Measurements from ENCODE around the gene KRAS. TPM values are rescaled to one million over a fixed set of nuclear protein-coding genes. Genes with fewer than 3 reads are reported as not detected.
"Not testable (repeated sequence)": the region's sequence is repeated elsewhere in the genome, so short reads cannot be mapped to it uniquely, and the experiment has no call there.

KRAS gene
- total RNA-seq: 10 to 100 TPM; 74.7 to 76.9 TPM
- long read RNA-seq, full-length matches to known transcripts: 95 of 120 reads
- long read RNA-seq, partial matches to known transcripts: 3 of 120 reads
- long read RNA-seq, other reads (novel, unspliced or antisense): 22 of 120 reads

DNA sequence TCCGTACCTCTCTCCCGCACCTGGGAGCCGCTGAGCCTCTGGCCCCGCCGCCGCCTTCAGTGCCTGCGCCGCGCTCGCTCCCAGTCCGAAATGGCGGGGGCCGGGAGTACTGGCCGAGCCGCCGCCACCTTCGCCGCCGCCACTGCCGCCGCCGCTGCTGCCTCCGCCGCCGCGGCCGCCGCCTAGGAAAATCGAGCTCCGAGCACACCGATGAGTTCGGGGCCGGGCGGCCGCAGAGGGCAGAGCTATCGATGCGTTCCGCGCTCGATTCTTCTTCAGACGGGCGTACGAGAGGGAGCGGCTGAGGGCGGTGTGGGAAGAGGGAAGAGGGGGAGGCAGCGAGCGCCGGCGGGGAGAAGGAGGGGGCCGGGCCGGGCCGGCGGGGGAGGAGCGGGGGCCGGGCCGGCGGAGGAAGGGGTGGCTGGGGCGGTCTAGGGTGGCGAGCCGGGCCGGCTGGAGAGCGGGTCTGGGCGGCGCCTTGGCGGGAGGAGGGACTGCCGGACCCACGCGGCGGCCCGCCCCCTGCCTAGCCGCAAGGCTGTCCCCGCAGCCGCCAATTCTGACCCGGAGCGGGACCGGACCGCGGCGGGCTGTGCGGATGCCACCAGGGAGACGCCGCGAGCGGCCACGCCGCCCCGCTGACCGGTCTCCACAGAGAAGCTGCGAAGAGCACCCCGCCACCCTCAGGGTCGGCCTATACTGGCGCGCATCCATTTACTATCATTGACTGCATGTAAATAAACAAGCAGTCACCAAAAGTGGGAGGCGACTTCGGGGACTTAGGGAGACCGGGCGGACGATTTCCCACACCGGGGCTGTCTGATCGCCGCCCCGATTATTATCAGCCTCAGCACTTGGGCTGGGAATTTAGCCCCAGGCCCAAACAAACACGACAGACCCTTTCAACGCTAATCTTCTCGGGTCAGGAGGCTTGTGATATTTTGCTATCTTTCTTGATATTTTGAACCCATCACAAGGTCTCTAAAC is at the start of gene KRAS:
Gene KRAS (minus strand): TSS at position 186 of the 987 bp plus-strand sequence.
- ATAC-seq: peak; percentile 85
- intact Hi-C loops (cut with DNase I, micrococcal nuclease): no loop called here
- peak; percentile 98 for DNase-seq

DNA sequence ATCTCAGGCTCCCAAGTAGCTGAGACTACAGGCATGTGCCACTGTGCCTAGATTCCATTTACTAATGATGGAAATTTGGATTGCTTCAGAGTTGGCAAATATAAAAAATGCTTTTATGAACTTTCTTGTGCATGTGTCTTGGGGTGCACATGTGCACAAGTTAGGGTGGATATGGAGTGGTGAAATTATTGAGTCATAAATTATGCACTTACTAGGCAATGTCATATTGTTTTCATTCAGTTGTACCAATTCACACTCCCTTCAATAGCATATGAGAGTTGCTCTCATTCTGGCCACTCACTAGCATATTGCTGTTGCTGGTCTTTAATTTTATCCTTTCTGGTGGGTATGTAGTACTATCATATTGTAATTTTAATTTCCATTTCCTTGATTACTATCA is 45.7 kb upstream of the KRAS start:
- ATAC-seq: no peak
- intact Hi-C loops (cut with DNase I, micrococcal nuclease): no loop called here
- DNase-seq: no peak

DNA sequence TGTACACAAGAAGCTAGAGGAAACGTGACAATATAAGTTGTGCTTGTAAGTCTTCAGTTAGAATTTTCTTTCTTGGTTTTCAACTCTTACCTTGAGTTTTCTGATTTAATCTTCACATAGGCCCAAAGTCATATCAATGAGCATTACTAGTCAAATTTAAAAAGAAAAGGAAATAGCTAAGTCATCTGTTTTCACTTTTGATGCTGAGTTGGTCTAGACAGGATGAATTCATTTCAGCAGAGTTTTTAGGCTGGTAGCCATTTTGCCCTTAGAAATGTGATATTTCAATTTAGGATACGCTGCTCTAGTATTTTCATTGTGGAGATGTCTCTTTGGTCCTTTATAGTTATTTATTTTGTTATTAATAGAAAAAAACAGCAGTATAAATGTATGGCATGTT is 44.6 kb upstream of the KRAS start:
- intact Hi-C loops (cut with DNase I, micrococcal nuclease): no loop called here
- DNase-seq (no peak), ATAC-seq (no peak)

DNA sequence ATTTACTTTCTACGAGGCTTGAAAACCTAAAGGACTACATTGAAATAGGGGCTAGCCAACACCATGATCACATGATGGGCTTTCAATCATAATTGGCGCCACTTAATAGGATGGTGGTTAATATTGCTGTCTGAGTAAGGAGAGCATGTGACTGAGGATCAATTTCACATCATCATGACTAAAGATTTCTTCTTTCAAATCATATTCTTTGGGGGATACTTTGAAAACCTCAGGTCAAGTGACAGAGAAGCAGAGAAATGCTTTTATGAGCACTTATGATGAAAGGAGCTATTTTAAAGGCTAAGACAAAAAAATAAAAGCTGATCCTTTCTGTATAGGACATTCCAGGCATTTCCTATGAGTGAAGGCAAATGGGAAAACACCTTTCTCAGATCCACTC is 42.9 kb upstream of the KRAS start:
- ATAC-seq: no peak
- intact Hi-C loops (cut with DNase I, micrococcal nuclease): no loop called here
- DNase-seq: no peak

DNA sequence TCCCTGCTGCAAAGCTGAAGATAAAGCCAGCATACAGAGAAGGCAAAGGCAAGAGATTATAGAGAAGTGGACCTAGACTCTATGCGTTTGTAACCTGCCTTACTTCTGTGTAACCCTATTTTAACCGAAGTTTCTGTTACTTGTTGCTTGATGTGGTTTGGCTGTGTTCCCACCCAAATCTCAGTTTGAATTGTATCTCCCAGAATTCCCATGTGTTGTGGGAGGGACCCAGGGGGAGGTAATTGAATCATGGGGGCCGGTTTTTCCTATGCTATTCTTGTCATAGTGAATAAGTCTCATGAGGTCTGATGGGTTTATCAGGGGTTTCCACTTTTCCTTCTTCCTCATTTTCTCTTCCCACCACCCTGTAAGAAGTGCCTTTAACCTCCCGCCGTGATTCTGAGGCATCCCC is 42.1 kb upstream of the KRAS start:
- DNase-seq; ATAC-seq; intact Hi-C loops (cut with DNase I, micrococcal nuclease): not testable (repeated sequence)

DNA sequence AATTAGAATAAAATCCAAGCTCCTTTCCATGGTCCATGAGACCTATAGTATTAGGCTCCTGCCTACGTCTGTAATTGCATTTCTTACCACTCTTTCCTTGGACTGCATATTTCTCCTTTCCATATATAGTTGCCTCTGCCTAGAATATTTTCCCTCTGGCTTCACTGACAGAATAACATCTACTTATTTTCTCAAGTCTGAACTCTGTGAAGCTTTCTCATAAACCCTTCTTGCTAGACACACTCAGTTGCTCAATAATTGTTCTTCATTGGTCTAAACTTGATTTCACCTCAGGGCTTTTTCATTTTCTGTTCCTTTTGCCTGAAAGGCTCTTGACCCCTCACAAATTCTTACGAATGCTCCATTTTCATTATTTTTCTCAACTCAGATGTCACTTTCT is 36.9 kb upstream of the KRAS start:
- DNase-seq (no peak), ATAC-seq (no peak)
- intact Hi-C loops (cut with DNase I, micrococcal nuclease): no loop called here

DNA sequence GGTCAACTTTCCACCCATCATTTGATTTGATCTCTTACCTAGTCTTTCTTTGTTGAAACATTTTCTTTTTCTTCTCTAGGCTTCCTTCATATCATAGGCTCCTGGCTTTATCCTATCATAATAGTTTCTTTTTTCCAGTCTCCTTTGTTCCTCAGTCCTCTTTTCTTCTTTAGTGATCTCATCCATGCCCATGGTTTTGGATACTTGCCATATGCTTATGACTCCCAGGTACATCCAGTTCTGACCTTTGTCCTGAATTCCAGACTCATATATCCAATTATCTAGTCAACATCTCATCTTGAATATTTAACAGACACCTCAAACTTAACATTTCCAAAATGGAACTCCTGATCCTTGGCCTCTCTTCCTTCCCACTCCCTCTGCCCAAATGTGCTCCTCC is 36.1 kb upstream of the KRAS start:
- ATAC-seq: peak; percentile 70
- intact Hi-C loops (cut with DNase I, micrococcal nuclease): no loop called here
- no peak for DNase-seq

DNA sequence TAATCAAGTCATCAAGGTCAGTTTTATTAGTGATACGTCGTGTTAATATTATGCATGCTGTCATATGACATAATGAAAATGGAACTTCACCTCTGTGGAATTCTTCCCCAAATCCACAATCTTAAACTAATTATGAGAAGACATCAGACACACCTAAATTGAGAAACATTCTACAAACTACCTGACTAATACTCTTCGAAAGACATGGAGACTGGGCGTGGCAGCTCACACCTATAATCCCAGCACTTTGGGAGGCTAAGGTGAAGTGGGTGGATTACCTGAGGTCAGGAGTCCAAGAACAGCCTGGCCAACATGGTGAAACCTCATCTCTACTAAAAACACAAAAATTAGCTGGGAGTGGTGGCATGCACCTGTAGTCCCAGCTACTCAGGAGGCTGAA is 33.3 kb upstream of the KRAS start:
- no peak for DNase-seq
- ATAC-seq: peak; percentile 66
- intact Hi-C loops (cut with DNase I, micrococcal nuclease): no loop called here

DNA sequence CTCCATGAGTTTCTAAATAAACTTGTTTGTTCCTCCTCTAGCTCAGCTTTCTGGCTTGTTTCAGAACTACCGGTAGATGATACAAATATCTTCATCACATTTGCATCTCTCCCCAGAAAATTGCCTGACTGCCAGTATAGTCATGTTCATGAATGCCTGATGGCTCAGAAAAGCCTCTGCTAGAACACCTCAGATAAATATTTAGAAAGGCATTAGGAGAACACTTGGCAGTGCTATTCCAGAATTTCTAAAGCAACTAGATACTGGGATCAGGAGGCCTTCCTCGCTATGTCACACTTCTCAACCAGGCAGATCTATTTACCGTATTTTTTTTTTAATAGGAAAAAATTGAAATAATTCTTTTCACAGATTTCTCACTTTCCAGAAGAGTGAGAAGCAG is 32.3 kb upstream of the KRAS start:
- no peak for ATAC-seq
- intact Hi-C loops (cut with DNase I, micrococcal nuclease): no loop called here
- no peak for DNase-seq

DNA sequence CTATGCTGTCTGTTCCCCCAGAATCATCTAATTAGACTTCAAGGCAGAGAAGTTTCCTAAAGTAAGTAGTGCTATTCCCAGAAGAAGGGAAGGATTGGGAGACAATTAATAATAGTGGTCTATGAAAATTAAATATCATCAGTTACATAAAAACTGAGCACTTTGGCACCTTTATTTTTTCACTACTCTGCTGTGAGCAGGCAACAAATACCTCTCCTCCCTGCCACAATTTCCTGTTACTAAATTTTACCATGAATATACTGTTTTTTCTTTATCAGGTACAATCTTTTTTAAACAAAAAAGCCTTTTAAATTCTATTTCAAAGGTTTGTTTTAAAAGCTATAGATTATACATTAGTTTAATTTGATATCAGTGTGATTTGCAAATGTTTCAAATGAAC is 29.4 kb upstream of the KRAS start:
- DNase-seq (no peak), ATAC-seq (no peak)
- intact Hi-C loops (cut with DNase I, micrococcal nuclease): no loop called here

DNA sequence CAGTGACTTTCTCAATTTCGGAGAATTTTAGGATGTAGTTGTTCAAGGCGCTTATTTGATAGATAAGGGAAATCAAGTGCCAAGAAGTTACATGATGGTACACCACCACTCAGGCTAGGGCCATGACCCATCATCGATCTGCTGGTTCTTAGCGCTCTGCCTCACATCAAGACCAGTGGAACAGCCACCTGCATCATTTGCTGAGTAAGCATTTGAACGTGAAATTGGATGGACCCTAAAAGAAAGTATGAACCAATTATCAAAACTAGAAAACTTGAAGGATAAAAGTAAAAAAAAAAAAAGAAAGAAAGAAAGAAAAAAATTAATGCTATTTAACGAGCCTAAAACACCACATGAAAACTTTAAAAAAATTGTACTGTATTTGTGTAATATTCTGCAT is 27.5 kb upstream of the KRAS start:
- DNase-seq (no peak), ATAC-seq (no peak)

DNA sequence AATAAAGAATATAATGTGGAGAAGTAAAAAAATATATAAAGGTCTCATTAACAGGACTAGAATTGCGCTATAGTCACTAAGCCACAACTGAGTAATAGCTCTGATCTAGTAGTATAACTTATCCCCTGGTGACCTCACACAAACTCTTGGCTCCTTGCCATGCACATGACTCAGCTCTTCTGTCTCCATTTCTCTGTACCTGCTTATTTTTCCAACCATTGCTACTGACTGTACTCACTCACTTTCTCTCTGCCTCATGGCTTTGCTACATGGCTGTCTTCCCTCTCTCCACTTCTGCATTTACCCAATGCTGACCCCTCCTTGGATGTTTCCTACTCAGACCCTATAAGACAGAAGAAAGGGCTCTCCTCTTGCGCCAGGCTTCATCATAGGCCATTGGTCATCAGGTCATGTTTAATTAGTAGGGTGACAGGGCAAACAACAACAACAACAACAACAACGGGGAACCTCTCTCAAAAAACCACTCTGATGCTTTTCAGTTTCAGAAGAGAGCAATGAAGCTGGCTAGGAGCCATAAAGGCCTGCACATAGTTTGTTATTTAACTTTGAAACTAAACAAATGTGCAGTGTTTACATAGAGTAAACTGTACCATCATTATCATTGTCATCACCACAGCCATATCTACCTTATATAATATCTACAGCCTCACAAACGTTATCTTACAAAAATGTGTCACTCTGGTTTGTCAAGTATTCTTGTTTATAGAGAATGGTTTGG is 25.6 kb upstream of the KRAS start:
- DNase-seq (peak; percentile 58 to 60), ATAC-seq (peak; percentile 91)
- intact Hi-C loops (cut with DNase I, micrococcal nuclease): no loop called here

More for the DNA sequence above, 27.5 kb upstream of the KRAS start:
- intact Hi-C loops (cut with DNase I, micrococcal nuclease): no loop called here

DNA sequence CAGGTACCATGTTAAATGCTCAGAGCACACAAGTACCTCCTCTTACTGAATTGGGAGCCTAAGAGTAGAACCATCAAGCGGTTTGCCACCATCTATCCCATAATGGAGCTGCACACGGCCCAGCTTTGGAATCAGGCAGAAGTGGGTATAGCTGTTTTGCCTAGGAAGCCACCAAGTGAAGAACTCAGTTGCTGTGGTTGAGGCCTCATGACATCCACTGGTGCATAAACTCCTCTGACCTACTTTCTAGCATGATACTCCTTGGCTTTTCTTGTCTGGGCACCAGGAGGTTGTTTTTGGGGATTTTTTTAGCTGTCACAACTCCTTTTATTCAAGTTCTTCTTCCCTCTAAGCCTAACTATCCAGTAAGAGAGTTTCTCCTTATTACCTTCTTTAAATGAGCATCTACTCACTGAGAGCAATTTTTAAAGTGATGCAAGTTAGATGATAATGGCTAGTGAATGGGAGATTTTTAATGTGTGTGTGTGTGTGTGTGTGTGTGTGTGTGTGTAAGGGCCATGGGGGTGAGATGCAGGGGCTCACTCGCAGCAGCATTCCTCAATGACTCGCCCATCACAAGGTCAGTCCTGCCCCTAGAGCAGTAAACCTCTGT is 20.9 kb upstream of the KRAS start:
- ATAC-seq: no peak
- intact Hi-C loops (cut with DNase I, micrococcal nuclease): no loop called here
- DNase-seq: no peak

DNA sequence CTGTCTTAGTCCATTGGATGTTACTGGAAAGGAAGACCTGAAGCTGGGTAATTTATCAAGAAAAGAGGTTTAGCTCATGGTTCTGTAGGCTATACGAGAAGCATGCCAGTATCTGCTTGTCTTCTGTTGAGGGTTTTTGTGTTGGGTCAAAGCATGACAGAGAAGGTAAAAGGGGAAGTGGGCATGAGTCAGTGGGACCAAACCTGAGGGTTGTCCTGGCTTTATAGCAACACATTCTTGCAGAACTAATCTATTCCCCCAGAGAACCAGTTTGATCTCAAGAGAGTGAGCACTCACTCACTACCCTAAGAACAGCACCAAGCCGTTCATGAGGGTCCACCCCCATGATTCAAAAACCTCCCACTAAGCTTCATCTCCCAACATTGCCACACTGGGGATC is 19.0 kb upstream of the KRAS start:
- DNase-seq: no peak
- intact Hi-C loops (cut with DNase I, micrococcal nuclease): no loop called here
- no peak for ATAC-seq

DNA sequence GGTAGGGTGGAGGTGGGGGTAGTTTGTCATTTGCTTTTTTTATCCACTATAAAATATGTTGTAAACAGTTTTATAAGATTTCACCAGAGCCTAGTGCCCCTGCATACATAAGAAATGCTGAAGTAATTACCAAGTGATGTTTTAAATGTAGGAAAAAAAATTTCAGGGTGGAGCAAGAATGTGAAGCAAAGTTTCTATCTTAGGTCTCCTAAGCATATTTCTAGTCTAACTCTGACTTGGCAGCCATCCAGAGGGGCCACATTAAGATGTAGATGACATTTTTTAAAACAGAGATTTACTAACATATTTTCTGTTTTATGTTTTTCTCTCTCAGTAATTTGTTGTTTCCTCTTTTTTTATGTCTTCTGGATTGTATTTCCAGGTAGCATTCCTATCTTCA is 15.8 kb upstream of the KRAS start:
- no peak for ATAC-seq
- intact Hi-C loops (cut with DNase I, micrococcal nuclease): no loop called here

DNA sequence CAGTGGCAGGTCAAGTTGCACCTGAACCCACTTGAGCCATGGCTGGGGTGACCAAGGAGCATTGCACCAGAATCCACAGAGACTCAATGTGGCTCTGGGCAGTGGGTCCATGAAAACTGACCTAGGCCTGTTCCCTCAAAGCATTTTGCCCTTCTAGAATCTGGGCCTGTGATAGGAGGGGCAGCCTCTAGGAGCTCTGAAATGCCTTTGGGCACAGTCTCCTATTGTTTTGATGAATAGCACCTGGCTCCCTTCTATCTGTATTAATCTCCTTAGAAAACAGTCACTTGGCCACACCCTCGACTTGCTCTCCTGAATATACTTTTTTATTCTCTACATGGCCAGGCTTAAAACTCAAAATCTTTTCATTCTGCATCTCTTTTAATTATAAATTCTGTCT is 14.1 kb upstream of the KRAS start:
- ATAC-seq (no peak), DNase-seq (no peak)
- intact Hi-C loops (cut with DNase I, micrococcal nuclease): no loop called here

More for the DNA sequence above, 15.8 kb upstream of the KRAS start:
- DNase-seq: no peak

DNA sequence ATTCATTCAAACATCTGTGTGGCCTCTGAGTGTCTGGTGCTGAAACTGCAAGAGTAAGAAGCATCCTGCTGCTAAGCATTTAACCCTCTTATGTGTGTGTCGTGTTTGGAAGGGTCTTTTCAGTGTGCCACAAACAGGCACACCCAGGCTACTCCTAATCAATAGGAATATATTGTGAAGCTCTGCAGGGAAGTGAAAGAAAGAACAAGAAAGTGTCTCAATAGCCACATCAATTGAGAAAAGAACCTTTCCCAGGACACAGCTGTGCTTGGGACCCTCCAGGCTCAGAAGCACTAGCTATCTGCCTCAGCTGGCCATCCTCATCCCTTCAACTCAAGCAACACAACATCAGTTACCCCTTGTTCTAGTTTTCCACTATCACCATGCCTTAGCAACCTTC is 13.4 kb upstream of the KRAS start:
- DNase-seq: no peak
- ATAC-seq: no peak
- intact Hi-C loops (cut with DNase I, micrococcal nuclease): no loop called here

DNA sequence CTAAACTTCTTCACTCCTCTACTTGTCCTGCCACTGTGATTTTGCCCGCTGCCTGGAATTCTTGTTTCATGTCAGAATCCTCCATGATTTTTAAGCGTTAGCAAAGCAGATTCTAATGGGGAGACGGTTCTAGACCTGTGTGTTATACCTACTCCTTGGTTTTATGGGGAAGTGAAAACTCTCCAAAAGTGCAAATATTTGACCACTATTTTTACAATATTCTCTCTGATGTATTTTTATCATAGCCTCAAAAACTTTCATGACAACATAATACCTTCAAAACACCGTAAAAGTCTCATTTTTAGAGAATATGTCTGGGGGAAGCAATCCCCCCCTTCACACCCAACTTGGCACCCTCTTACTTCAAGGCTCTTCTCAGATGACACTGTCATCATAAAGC is 12.9 kb upstream of the KRAS start:
- intact Hi-C loops (cut with DNase I, micrococcal nuclease): no loop called here

DNA sequence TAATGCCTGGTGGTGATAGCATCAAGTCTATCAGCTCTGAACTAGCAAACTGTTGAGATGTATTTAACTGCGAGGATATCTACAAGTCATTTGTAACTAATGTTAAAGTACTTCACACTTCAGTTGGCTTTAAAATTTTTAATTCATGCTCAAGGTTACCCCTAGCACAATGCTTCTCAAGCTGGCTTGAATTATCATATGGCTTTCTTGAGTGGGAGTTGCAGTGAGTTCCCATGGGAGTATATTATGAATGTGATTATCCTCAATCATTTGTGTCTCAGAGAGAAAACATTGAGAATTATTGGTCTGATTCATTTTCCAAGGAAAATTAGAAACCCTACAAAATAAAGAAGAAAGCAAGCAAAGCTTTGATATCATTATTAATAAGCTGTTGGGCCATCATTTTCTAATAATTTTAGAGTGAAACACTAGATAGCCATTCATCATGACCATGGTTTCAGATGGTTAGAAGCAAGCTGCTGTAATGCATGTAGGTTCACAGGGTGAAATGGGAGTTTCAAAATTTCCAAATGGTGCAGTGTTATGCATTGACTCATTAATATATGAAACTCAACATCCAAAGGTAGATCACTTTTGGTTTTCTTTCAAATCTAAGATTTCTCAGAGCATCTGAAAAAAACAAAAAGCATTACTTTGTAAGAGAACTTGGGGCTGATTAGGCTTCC is 11.8 kb upstream of the KRAS start:
- DNase-seq (no peak), ATAC-seq (no peak)
- intact Hi-C loops (cut with DNase I, micrococcal nuclease): no loop called here

More for the DNA sequence above, 12.9 kb upstream of the KRAS start:
- no peak for ATAC-seq
- no peak for DNase-seq
